Renal cortical epithelial cell (primary cell): ENCODE data around the gene NCAN. TPM values are rescaled to one million over a fixed set of nuclear protein-coding genes. Genes with fewer than 3 reads are reported as not detected.
A peak's percentile ranks its signal among the peaks of the same experiment; 100 is the strongest.
"Not testable (repeated sequence)": the region's sequence is repeated elsewhere in the genome, so short reads cannot be mapped to it uniquely, and the experiment has no call there.

Source experiments
- DNase-seq: peaks from one replicate; pipeline ENCODE4 v3.0.0-alpha.2; 2011; ENCODE audit warnings: low read depth
- total RNA-seq: library from RNA; depleted of rRNA; stranded (reverse); fragments of >200 nt; gene quantifications from 2 replicates; pipeline ENCODE4 v1.2.3, GENCODE V29; 2014

Gene NCAN
- total RNA-seq, 1 donor from 2014 or later = not detected

GRCh38 chr19:19224150-19224851 lies 12.5 kb downstream of the NCAN start:
- DNase-seq = no peak

DNA sequence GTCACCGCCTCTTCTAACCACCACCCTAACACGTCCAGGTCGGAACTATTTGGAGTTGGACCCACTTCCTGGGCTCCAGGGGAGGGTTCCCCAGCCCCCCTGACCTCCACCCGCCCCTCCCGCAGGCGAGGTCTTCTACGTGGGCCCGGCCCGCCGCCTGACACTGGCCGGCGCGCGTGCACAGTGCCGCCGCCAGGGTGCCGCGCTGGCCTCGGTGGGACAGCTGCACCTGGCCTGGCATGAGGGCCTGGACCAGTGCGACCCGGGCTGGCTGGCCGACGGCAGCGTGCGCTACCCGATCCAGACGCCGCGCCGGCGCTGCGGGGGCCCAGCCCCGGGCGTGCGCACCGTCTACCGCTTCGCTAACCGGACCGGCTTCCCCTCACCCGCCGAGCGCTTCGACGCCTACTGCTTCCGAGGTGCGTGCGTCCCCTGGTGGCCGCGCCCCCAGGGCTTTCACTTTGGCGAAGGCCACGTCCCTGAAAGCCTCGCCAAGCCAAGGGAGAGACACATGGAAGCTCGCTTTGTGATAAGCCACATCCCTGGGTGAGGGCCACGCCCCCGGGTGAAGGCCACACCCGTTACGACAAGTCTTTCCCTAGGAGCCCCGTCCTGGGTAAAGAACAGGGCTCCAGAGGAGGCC lies 13.2 kb downstream of the NCAN start:
- peak; percentile 22 for DNase-seq

DNA sequence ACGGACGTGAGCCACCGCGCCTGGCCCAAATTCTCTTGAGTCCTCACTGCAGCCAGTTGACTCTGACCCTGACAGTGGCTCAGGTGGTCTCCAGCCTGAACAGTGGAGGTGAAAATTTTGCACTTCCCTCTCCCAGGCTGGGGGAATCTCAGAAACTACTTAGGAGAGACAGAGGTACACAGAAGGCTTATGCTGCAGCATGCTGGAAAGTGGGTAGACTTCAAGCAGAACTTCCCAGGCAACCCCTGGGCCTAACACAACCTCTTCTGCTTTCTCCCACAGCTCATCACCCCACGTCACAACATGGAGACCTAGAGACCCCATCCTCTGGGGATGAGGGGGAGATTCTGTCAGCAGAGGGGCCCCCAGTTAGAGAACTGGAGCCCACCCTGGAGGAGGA lies 14.4 kb downstream of the NCAN start:
- DNase-seq = no peak

DNA sequence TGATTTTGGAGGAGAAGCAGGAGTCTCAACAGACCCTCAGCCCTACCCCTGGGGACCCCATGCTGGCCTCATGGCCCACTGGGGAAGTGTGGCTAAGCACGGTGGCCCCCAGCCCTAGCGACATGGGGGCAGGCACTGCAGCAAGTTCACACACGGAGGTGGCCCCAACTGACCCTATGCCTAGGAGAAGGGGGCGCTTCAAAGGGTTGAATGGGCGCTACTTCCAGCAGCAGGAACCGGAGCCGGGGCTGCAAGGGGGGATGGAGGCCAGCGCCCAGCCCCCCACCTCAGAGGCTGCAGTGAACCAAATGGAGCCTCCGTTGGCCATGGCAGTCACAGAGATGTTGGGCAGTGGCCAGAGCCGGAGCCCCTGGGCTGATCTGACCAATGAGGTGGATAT lies 14.9 kb downstream of the NCAN start:
- no peak for DNase-seq

DNA sequence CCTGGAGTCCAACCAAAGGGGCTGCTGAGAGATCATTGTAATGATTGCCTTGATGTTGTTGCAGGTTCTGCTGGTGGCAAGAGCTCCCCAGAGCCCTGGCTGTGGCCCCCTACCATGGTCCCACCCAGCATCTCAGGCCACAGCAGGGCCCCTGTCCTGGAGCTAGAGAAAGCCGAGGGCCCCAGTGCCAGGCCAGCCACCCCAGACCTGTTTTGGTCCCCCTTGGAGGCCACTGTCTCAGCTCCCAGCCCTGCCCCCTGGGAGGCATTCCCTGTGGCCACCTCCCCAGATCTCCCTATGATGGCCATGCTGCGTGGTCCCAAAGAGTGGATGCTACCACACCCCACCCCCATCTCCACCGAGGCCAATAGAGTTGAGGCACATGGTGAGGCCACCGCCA lies 15.5 kb downstream of the NCAN start:
- DNase-seq = no peak

DNA sequence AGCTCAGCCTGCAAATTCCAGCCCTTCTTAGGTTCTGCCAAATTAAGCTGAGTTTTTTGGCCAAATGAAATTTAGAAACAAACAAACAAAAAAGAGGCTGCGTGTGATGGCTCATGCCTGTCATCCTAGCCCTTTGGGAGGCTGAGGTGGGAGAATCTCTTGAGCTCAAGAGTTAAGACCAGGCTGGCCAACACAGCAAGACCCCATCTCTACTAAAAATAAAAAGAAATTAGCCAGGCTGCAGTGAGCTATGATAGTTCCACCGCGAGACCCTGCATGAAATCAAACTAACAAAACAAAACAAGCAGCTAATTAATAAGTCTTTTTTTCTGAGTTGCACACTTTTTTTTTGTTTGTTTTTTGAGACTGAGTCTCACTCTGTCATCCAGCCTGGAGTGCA lies 17.9 kb downstream of the NCAN start:
- DNase-seq = no peak

DNA sequence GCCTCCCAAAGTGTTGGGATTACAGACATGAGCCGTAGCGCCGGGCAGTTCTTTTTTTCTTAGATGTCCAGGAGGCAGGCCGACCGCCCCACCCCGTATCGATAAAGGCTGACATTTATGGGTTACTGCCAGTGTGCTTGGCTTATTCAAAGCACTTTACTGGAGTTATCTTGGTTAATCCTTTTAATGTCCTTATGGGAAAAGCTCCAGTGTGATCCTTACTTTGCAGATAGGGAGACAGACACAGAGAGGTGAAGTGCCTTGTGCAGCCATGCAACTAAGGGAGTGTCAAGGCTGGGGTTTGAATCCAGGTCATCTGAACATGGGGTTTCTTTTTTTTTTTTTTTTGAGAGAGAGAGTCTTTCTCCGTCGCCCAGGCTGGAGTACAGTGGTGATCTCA lies 19.2 kb downstream of the NCAN start:
- DNase-seq = no peak

- DNase-seq = no peak
These were observed 20.5 kb downstream of the NCAN start for GRCh38 chr19:19232261-19232721.

DNA sequence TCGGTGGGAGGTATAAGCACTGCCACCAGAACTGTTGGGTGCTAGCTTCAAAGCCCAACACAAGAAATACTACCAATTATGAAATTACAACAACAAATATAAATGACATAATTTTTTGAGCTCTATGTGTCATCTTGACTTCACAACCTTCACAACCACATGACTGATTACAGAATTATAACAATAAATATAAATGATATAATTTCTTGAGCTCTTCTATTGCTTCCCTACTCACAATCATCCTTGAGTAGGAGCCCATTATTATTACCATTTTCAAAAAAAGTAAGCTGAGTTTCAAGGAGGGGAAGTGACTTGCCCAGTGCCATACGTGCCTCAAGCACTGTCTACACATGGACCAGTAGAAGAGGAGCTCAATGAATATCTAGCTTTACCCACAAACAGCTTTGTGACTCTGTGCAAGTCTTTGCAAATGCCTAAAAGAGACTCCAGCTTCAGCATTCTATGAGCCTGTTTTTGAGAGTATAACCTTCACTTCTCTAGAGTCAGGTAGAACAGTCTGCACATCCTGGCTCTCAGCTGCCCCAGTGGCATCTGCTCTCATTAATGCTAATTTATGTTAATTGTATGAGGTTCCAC lies 22.6 kb downstream of the NCAN start:
- DNase-seq = no peak

GRCh38 chr19:19236173-19236572 lies 24.4 kb downstream of the NCAN start:
- DNase-seq = no peak

GRCh38 chr19:19238126-19238894 lies 26.6 kb downstream of the NCAN start:
- DNase-seq = no peak

- no peak for DNase-seq
These were observed 27.9 kb downstream of the NCAN start for GRCh38 chr19:19239675-19240074.

DNA sequence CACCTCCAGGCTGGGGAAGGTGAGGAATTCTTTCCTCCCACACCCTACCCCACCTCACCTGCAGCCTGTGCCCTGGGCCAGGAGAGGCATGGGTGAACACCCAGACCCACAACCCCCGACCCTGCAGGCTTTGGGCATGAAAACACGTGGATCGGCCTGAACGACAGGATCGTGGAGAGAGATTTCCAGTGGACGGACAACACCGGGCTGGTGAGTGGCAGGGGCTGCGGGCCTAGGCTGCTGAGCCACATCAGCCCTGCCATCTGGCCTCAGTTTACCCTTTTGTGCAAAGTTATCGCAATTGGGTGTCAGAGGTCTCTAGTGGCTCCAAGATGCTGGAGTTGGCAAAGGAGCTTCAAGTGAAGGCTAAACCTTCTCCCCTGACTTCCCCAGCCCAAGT lies 28.7 kb downstream of the NCAN start:
- no peak for DNase-seq

DNA sequence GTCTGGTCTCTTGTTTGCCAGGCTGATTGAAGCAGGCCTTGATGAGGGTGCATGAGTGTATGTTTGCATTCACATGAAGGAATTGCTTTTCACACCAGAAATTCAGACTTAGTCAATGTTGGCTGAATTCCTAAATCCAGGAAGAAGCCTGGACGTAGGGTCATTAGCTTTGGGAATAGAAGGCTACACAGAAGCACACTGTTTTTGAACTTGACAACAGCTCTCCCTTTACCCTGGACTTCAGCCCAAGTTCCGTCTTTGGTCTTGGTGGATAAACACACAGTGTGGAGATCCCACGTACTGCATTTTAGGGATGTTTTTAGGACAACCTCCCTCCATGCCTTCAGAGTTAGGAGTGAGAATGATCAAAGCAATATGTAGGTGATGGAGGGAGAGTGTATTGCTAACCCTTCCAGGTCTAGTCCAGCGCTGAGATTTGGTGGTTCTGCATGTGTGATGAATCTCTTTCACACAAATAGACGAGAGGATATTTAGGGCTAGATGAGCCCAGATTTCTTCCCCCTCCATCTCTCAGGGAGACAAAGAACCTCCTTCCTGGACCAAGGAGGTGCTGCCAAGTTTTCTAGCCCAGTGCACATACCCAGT lies 38.5 kb downstream of the NCAN start:
- DNase-seq = no peak

- not testable (repeated sequence) for DNase-seq
These were observed 41.7 kb downstream of the NCAN start for GRCh38 chr19:19253409-19253808.

DNA sequence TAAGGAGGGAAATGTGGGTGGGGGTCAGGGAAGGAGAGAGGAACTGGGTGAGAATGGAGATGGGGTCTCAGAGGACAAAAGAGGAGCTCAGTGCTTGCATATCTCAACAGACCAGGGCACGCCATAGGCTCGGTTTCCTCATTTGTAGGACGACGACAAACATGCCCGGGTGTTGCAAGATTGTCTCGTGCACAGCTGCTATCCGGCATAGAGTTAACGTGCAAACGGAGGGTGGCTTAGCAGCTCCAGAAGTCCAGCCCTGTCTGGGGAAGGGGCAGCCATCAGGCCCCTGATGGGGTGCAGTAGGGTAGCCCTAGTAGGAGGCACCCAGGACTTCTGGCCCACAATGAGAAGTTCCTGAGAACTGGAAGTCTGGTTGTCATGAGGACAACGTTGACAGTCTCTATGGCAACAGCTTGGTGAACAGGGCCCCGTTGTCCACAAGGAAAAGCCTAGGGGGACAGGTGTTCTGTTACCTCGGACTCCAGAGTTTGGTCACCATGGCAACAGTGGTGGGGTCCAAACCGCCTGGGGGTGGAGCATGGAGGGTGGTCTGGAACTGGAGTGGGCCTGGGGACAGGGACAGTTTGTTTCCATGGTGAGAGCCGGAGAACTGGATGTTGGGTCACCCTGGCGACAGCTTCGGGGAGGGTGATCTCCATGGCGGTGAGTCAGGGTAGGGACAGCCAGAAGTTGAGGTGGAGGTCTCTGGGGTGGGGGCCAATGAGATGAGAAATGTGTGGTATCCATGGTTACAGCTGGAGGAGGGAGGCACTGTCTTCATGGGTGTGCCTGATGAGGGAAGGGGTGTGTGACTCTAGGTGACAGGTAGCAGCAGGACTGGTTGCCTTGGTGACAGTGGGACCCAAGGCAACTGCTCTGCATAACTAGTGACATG lies 44.6 kb downstream of the NCAN start:
- DNase-seq = no peak

- no peak for DNase-seq
These were observed 45.4 kb downstream of the NCAN start for GRCh38 chr19:19257137-19257536.

GRCh38 chr19:19257836-19258588 lies 46.3 kb downstream of the NCAN start:
- DNase-seq = no peak

GRCh38 chr19:19258589-19259338 lies 47.0 kb downstream of the NCAN start:
- no peak for DNase-seq
